GM19025 (cell line): ENCODE results near the gene KIAA1210.

Experiments
- ATAC-seq: cut with Tn5 transposase; IDR thresholded peaks from one replicate; pipeline ENCODE4 v1.9.1; 2021; ENCODE audit warnings: mild to moderate bottlenecking, low read depth, moderate library complexity; ENCODE audit not compliant: unreplicated experiment

Gene KIAA1210

DNA sequence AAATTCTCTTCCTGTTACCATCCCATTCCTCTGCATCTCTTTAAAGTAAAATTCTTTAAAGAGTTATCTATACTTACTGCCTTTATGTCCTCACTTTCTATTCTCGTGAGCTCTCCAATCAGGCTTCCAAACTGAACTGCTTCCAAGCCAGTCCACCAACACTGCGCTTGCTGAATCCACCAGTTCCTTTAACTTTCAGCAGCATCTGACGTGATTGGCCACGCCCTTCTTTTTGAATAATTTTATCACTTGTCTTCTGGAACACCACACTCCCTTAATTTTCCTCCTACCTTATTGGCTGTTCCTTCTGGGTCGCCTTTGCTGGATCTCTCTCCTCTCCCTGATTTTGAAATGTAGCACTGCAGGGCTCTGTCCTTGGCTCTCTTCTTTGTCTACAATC lies at the start of gene KIAA1210:
TSS of gene KIAA1210 (minus strand) at position 163 of the 400 bp plus-strand sequence. CDS start 4,170 bp downstream, outside the sequence.
- ATAC-seq, result no peak

- ATAC-seq, result no peak
Measured at GRCh38 chrX:119177278-119177677, 49.7 kb upstream of the KIAA1210 start.

GRCh38 chrX:119174900-119175299 lies 47.3 kb upstream of the KIAA1210 start:
- ATAC-seq, result no peak

DNA sequence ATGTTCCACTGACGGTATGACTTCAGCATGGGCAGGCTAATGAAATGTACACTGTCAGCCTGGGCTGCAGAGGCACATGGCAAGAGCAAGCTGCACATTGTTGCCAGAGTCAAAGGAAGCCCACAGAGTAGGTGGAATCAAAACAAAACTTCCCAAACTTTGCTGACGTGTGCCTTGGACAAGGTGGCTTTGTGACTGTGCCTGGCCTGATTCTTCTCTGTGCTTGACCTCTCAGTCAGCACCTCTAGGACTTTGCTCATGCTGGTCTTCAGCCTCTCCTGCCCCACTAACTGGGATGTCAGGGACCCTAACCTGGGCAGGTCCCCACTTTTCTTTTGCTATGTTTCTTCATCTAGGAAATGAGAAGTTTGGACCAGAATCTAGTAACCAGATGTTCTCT lies 40.5 kb upstream of the KIAA1210 start:
- ATAC-seq, result no peak

DNA sequence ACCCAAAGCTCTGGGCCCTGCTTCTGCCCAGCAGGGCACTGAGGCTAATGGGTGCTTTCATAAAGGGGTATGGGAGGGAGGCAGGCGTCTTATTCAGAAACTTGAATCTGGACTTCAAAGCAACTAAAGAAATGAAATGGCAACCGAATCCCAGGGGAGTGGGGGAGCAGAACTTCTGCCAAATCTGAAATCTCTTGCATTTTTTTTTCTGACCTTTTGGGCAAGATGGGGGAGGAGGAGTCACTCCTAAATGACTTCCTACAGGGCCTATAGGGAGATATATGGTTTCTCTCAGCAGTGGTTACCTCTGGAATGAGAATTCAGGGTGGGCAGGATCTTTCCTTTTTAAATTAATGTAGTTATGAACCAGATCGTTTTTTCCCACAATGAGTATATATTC lies 30.6 kb upstream of the KIAA1210 start:
- ATAC-seq, result no peak

GRCh38 chrX:119156241-119156640 lies 28.6 kb upstream of the KIAA1210 start:
- ATAC-seq, result no peak

GRCh38 chrX:119155416-119156035 lies 27.9 kb upstream of the KIAA1210 start:
- no peak for ATAC-seq

GRCh38 chrX:119151051-119151380 lies 23.4 kb upstream of the KIAA1210 start:
- no peak for ATAC-seq

DNA sequence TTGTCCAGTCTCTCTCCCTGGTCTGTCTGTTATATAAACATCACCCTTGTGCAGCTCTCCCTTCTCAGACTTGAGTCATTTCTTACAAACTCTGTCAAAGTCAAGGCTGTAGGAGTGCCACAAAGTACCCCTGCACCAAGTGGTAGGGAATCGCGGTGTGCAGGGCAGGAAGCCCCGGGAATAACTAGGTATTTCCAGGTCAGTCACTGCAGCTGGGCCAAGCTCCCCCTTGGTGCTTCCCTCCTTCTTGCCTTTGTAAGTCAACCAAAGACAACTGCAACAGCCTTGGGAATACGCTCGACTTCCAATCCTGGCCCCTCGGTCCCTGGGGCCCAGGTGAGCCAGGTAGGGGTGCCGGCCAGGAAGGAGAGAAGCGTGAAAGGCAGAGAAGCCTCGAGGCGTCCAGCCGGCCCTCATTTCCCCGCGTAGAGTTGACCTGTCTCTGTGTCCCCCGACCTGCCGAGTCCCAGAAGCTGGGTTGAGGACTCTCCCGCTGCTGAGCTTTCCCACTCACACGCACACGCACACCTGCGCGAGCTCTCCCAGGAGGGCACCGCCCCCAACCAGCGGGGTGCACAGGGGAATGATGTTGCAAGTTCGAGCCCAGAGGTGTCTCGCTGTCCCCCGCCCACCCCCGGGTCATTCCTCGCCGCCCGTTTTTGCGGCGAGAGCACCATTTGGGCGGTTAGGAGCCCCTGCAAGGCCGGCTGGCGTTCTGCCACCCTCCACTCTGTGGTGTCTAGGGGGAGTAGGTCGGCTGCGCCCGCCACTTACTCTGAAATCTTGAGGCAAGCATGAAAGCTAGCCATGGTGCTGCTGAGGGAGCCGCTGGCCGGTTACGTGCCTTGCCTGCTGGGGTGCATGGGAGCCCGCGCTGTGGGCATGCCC lies 22.8 kb upstream of the KIAA1210 start:
- no peak for ATAC-seq

DNA sequence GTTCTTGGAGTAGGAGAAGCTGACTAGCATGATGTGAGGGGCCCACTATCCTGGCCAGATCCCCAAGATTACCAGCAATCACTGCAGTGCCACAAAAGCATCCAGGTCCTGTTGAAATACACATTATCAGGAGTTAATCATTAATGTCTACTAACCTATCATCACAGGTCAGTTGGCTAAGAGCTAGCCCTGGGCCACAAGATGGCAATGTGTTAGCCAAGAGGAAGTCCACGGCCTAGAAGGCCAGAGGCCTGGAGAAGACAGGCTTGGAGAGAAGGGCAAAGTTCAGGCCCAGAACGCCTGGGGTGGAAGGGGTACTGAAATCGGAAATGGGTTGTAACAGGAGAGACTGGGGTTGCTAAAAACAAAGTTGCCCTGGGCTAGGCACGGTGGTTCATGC lies 19.9 kb upstream of the KIAA1210 start:
- no peak for ATAC-seq

- ATAC-seq, result no peak
Measured at GRCh38 chrX:119145241-119145653, 17.6 kb upstream of the KIAA1210 start.

GRCh38 chrX:119134466-119134865 lies 6.9 kb upstream of the KIAA1210 start:
- ATAC-seq, result no peak

- ATAC-seq, result no peak
Measured at GRCh38 chrX:119132961-119133360, 5.3 kb upstream of the KIAA1210 start.

GRCh38 chrX:119132316-119132715 lies 4.7 kb upstream of the KIAA1210 start:
- no peak for ATAC-seq

GRCh38 chrX:119130911-119131310 lies 3.3 kb upstream of the KIAA1210 start:
- ATAC-seq, result no peak

- no peak for ATAC-seq
Measured at GRCh38 chrX:119121341-119121740, 6.3 kb downstream of the KIAA1210 start.

DNA sequence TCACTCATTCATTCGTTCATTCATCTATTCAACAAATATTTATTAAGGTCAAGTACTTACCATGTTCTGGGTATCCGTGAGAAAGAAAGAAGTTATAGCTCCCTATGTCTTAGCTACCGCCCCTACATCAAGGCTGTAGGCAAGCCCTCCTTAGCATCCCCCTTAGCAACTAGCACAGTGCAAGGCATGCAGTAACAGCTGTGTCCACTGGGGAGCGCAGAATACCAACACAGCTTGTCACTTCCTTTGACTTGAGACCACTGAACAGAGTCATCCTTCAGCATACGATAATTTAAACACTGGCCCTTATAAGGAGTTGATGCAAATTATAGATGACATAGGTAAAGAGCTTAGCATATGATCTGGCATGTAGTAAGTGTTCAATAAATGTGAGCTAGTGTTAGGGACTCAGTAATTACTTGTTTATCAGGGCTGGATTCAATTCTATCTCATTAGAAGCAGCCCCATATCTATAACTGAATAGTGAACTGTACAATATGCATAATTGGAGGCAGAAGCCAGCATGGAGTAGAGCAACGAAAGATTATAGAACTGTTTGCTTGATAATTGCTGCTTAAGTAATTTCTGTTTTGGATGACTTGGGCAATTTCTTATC lies 8.7 kb downstream of the KIAA1210 start:
- ATAC-seq, result no peak

GRCh38 chrX:119107206-119107605 lies 20.4 kb downstream of the KIAA1210 start:
- ATAC-seq, result no peak

DNA sequence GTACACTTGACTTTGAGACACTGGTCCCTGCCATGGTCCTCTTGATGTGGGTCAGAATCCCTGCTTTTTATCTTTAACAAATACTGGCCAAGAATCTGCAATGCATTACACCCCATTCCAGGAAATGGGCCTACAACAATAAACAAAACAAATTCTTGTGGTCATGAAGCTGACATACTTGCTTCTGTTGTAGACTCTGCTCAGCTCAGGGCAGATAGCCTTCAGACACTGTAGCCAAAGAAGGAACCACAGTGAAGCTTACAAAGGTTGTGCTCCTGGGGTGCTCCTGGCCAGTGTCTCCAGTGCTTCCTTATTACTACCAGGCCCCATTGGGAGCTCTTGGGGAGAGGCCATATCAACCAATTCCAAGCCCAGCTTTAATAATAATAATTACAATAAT lies 21.8 kb downstream of the KIAA1210 start:
- no peak for ATAC-seq

DNA sequence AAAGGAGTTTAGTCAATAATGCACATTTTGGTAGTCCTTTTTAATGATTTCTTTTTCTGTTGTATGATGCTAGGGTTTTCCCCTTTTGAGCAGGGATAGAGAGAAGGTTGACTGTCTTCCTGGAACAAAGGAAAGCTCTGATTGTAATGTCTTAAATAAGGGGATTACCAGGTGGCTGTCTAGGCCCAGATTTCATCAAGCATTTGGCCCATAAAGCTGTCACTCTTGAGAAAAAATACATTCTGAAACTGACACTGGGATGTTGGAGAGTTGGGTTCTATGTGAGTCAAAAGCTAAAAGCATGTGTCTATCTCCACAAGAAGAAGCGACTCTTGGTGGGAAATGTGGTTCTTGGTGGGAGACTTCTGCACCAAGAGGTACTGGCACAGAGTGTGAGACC lies 26.4 kb downstream of the KIAA1210 start:
- ATAC-seq, result no peak

DNA sequence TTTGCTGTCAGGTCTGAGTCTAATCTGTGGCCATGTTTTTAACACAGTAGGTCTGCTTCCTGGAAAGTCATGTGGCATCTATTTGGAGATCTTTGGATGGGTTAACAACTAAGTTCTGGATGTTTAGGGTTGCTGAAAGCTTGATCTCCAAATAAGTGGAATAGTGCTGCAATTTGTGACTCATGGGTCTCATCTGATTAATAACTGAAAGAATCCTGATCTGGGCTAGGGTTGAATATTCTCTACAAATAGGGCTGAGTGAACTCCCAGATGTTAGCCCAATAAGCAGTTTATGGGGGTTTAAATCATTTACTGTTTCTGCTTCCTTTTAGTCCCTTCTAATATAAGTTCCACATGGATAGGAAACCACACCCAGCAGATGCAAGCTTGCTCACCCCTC lies 31.7 kb downstream of the KIAA1210 start:
- ATAC-seq, result no peak

GRCh38 chrX:119094819-119095218 lies 32.8 kb downstream of the KIAA1210 start:
- no peak for ATAC-seq
